Neural progenitor cell (in vitro differentiated cells): ENCODE data around the gene NBAS. TPM values are rescaled to one million over a fixed set of nuclear protein-coding genes. Genes with fewer than 3 reads are reported as not detected.

ENCODE experiments used
- DNase-seq: peaks from one replicate; pipeline ENCODE4 v3.0.0-alpha.2; 2016; ENCODE audit warnings: low spot score
- H2AFZ ChIP-seq: fragments of 200-600 bp; sonication (generic); replicated peaks from 2 replicates; pipeline ENCODE4 v1.6.1; 2016; ENCODE audit warnings: antibody characterized with exemption
- H3F3A ChIP-seq: fragments of 200-600 bp; sonication (generic); 2 replicates; pipeline ENCODE4 v1.6.1; 2016; ENCODE audit warnings: antibody characterized with exemption, low read depth
- H3K27ac ChIP-seq: fragments of 200-600 bp; sonication (generic); 2 replicates; pipeline ENCODE4 v1.5.1; 2016; ENCODE audit warnings: mild to moderate bottlenecking
- H3K27me3 ChIP-seq: fragments of 200-600 bp; sonication (generic); 2 replicates; pipeline ENCODE4 v1.6.1; 2016; ENCODE audit warnings: mild to moderate bottlenecking, moderate library complexity
- H3K36me3 ChIP-seq: fragments of 200-600 bp; sonication (generic); 2 replicates; pipeline ENCODE4 v1.5.1; 2016
- H3K4me1 ChIP-seq: fragments of 200-600 bp; sonication (generic); 2 replicates; pipeline ENCODE4 v1.6.1; 2016; ENCODE audit warnings: mixed run types
- H3K4me2 ChIP-seq: fragments of 200-600 bp; sonication (generic); 2 replicates; pipeline ENCODE4 v1.6.1; 2016
- H3K4me3 ChIP-seq: fragments of 200-600 bp; sonication (generic); 2 replicates; pipeline ENCODE4 v1.5.1; 2016
- H3K79me2 ChIP-seq: fragments of 200-600 bp; sonication (generic); 2 replicates; pipeline ENCODE4 v1.6.1; 2016; ENCODE audit warnings: low read depth
- H3K9ac ChIP-seq: fragments of 200-600 bp; sonication (generic); 2 replicates; pipeline ENCODE4 v1.6.1; 2016
- H3K9me3 ChIP-seq: fragments of 200-600 bp; sonication (generic); 2 replicates; pipeline ENCODE4 v1.5.1; 2016; ENCODE audit warnings: low read depth
- H4K20me1 ChIP-seq: fragments of 200-600 bp; sonication (generic); 2 replicates; pipeline ENCODE4 v1.6.1; 2016; ENCODE audit warnings: low read depth
- H3K27ac Mint-ChIP-seq: 3 replicates; pipeline ENCODE4 v1.8.0; 2021; ENCODE audit warnings: mixed read lengths
- H3K27me3 Mint-ChIP-seq: 2 replicates; pipeline ENCODE4 v1.8.0; 2022; ENCODE audit warnings: low read depth, mild to moderate bottlenecking, inconsistent platforms, moderate library complexity, mixed read lengths; ENCODE audit not compliant: insufficient read depth
- H3K36me3 Mint-ChIP-seq: 3 replicates; pipeline ENCODE4 v1.8.0; 2021; ENCODE audit warnings: mixed read lengths
- H3K4me1 Mint-ChIP-seq: 3 replicates; pipeline ENCODE4 v1.8.0; 2021; ENCODE audit warnings: mixed read lengths
- H3K4me3 Mint-ChIP-seq: 3 replicates; pipeline ENCODE4 v1.8.0; 2021; ENCODE audit warnings: mild to moderate bottlenecking, moderate library complexity, mixed read lengths
- H3K9me3 Mint-ChIP-seq: 3 replicates; pipeline ENCODE4 v1.8.0; 2020; ENCODE audit warnings: mixed read lengths
- EZH2 ChIP-seq: fragments of 200-600 bp; sonication (generic); IDR thresholded peaks from 2 replicates; pipeline ENCODE4 v1.6.1; 2017; ENCODE audit warnings: antibody characterized with exemption, mild to moderate bottlenecking, moderate library complexity
- EZH2phosphoT487 ChIP-seq: fragments of 200-600 bp; sonication (generic); IDR thresholded peaks from 2 replicates; pipeline ENCODE4 v1.6.1; 2017; ENCODE audit warnings: antibody characterized with exemption
- total RNA-seq: library from RNA; depleted of rRNA; stranded (reverse); fragments of >200 nt; gene quantifications from 2 replicates; pipeline ENCODE4 v1.2.3, GENCODE V29; 2015; ENCODE audit warnings: low replicate concordance
- TF ChIP-seq, protein P1 (sequence below): fragments of 200-600 bp; sonication (generic); IDR thresholded peaks from 2 replicates; pipeline ENCODE4 v1.5.1; 2017; ENCODE audit warnings: antibody characterized with exemption, mild to moderate bottlenecking

The NBAS gene
- total RNA-seq, 1 donor from 2014 or later, result 58.0 TPM

DNA sequence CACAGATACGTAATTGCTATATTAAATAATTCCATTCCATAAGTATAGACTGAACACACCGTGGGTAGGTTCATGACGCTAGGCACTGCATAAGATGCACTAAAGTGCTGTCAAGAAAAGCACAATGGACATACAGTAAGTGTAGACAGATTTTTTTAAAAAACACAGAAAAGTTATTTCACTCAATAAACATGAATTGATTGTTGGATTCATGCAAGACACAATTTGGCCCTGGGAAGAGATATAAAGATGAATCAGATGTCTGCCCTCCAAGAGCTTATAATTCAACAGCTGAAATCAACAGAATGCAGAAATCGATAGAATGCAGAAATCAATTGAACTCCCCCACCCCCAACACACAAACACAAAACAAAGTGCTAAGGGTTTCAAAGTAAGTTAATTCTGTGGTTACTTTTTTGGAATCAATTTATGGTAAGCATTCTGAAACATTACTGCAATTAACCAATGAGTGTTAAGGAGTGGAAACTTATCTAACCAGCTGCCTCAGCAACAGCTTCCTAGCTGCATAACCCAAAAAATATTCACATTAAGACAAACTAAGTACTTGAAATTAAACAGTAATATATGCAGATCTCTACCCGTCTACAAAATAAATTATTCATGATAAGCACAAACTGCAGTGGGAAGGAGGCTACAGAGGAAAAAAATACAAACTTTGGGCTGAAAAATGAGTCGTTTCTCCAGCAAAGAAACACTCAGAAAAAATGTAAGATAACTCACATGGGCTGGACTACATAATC, 1.6 kb downstream of the NBAS start:
- Histone ChIP-seq H3K79me2 (peaks cover 34% of the 10 kb centered on the region), H3K4me1 (peaks cover 19% of the 10 kb centered on the region), H3K9me3 (no peaks in the 10 kb centered on the region), H3K36me3 (no peaks in the 10 kb centered on the region), H4K20me1 (peaks cover 7% of the 10 kb centered on the region), H3K27me3 (no peaks in the 10 kb centered on the region), H2AFZ (no peak overlapping the region), H3F3A (peaks cover 8% of the 10 kb centered on the region), H3K9ac (no peak overlapping the region), H3K4me2 (peak overlapping the region; percentile 79), H3K27ac (no peak overlapping the region), H3K4me3 (peak overlapping the region; percentile 72)
- H3K27me3 Mint-ChIP-seq, result peaks cover 7% of the 10 kb centered on the region
- TF ChIP-seq, protein P1, sequence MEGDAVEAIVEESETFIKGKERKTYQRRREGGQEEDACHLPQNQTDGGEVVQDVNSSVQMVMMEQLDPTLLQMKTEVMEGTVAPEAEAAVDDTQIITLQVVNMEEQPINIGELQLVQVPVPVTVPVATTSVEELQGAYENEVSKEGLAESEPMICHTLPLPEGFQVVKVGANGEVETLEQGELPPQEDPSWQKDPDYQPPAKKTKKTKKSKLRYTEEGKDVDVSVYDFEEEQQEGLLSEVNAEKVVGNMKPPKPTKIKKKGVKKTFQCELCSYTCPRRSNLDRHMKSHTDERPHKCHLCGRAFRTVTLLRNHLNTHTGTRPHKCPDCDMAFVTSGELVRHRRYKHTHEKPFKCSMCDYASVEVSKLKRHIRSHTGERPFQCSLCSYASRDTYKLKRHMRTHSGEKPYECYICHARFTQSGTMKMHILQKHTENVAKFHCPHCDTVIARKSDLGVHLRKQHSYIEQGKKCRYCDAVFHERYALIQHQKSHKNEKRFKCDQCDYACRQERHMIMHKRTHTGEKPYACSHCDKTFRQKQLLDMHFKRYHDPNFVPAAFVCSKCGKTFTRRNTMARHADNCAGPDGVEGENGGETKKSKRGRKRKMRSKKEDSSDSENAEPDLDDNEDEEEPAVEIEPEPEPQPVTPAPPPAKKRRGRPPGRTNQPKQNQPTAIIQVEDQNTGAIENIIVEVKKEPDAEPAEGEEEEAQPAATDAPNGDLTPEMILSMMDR, result no peak
- no peak for TF ChIP-seq EZH2phosphoT487
- no peak for TF ChIP-seq EZH2
- peaks cover 32% of the 10 kb centered on the region for H3K4me1 Mint-ChIP-seq
- H3K27ac Mint-ChIP-seq, result peak overlapping the region; percentile 2
- DNase-seq, result no peak
- H3K9me3 Mint-ChIP-seq, result no peaks in the 10 kb centered on the region
- H3K36me3 Mint-ChIP-seq, result no peaks in the 10 kb centered on the region
- peak overlapping the region; percentile 100 for H3K4me3 Mint-ChIP-seq

DNA sequence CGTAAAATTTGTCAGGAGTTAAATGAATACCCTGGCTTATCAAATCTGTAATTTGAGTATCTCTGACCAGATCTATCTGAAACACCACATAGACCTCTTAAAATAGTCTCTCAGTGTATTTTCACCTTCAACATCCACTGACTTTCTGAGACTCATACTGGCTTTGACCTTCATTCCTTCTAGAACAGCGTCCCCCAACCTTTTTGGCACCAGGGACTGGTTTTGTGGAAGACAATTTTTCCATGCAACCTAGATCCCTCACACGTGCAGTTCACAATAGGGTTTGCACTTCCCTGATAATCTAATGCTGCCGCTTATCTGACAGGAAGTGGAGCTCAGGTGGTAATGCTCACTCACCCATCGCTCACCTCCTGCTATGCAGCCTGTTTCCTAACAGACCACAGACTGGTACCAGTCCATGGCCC, 3.2 kb downstream of the NBAS start:
- H3K27ac Mint-ChIP-seq, result no peak overlapping the region

DNA sequence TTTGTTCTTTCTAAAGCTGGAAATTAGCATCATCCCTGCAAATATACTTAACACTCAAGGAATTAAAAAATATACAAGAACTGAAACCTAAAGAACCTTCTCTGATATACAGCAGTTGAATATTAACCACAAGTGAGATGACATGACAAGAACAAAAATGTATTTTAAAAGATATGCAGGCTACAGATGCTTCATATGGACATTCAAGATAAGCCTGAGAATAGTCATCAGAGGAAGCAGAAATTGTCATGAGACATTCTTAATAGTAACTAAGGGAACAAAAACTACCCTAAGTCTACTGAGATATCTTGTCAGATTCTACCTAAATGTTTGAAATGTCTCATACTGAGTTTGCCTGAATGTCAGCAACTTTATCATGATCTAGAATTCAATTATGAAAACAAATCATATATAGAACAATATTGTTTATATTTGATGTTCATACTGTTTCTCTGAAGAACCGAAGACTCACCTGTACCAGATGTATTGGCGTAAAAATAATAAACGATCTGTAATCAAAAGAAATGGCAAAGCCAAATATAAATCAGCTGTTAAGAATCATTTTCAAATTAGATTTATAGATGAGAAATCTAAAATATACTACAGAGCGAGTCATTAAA, 4.7 kb downstream of the NBAS start:
- Histone ChIP-seq H4K20me1 (peaks cover 7% of the 10 kb centered on the region), H3K4me2 (no peak overlapping the region), H3F3A (peaks cover 2% of the 10 kb centered on the region), H3K4me1 (peaks cover 8% of the 10 kb centered on the region), H3K27ac (no peak overlapping the region), H3K36me3 (no peaks in the 10 kb centered on the region), H3K79me2 (peaks cover 34% of the 10 kb centered on the region), H3K9me3 (no peaks in the 10 kb centered on the region), H3K27me3 (no peaks in the 10 kb centered on the region), H2AFZ (no peak overlapping the region), H3K9ac (no peak overlapping the region), H3K4me3 (no peak overlapping the region)
- Mint-ChIP-seq H3K4me3 (no peak overlapping the region), H3K4me1 (peaks cover 13% of the 10 kb centered on the region), H3K27me3 (peaks cover 2% of the 10 kb centered on the region), H3K36me3 (peaks cover 8% of the 10 kb centered on the region), H3K9me3 (no peaks in the 10 kb centered on the region), H3K27ac (no peak overlapping the region)
- TF ChIP-seq EZH2phosphoT487, result no peak
- TF ChIP-seq, protein P1, result no peak
- no peak for TF ChIP-seq EZH2
- no peak for DNase-seq

More for the DNA sequence above, 3.2 kb downstream of the NBAS start:
- Histone ChIP-seq H3K4me2 (no peak overlapping the region), H3F3A (peaks cover 8% of the 10 kb centered on the region), H3K79me2 (peaks cover 34% of the 10 kb centered on the region), H3K9me3 (no peaks in the 10 kb centered on the region), H4K20me1 (peaks cover 7% of the 10 kb centered on the region), H3K4me1 (peaks cover 19% of the 10 kb centered on the region), H3K4me3 (no peak overlapping the region), H3K27ac (no peak overlapping the region), H2AFZ (no peak overlapping the region), H3K27me3 (no peaks in the 10 kb centered on the region), H3K36me3 (no peaks in the 10 kb centered on the region), H3K9ac (no peak overlapping the region)
- Mint-ChIP-seq H3K27me3 (peaks cover 2% of the 10 kb centered on the region), H3K36me3 (peaks cover 3% of the 10 kb centered on the region), H3K4me1 (peaks cover 27% of the 10 kb centered on the region), H3K9me3 (no peaks in the 10 kb centered on the region), H3K4me3 (no peak overlapping the region)
- no peak for DNase-seq
- TF ChIP-seq, protein P1, result no peak
- TF ChIP-seq EZH2phosphoT487, result no peak
- no peak for TF ChIP-seq EZH2
